WTC11 (cell line): ENCODE measurements around the gene PKHD1. TPM values are rescaled to one million over a fixed set of nuclear protein-coding genes. Genes with fewer than 3 reads are reported as not detected.

Experiments used
- ATAC-seq: fragments of 200-7000 bp; cut with Tn5 transposase; 2 replicates; pipeline ENCODE4 v1.10.0; 2021; ENCODE audit warnings: mild to moderate bottlenecking, moderate library complexity
- Bru-seq: library from RNA; stranded (reverse); fragments of 400-500 nt; gene quantifications from one replicate; lab custom pipeline; 2021; lab: Mats Ljungman, UMichigan
- CTCF ChIA-PET: fragments of 300-600 bp; sonication (Branson Sonifier 250); formaldehyde crosslinking; loops from one replicate; lab custom pipeline; 2021; ENCODE audit warnings: antibody characterized with exemption; lab: Charles Lee
- POLR2A ChIA-PET: fragments of 350-600 bp; sonication (Branson Sonifier 250); formaldehyde crosslinking; loops from one replicate; lab custom pipeline; 2021; ENCODE audit warnings: antibody characterized with exemption; lab: Charles Lee
- DNase-seq: peaks from one replicate; pipeline ENCODE4 v3.0.0; 2021; ENCODE audit warnings: low spot score
- H3K27ac Mint-ChIP-seq: 2 replicates; pipeline ENCODE4 v1.8.0; 2021; ENCODE audit warnings: mixed read lengths
- H3K27me3 Mint-ChIP-seq: 2 replicates; pipeline ENCODE4 v1.8.0; 2021; ENCODE audit warnings: low read depth, mild to moderate bottlenecking, moderate library complexity, mixed read lengths
- H3K36me3 Mint-ChIP-seq: 2 replicates; pipeline ENCODE4 v1.8.0; 2021; ENCODE audit warnings: mixed read lengths
- H3K4me1 Mint-ChIP-seq: 2 replicates; pipeline ENCODE4 v1.8.0; 2022; ENCODE audit warnings: mixed read lengths
- H3K4me3 Mint-ChIP-seq: 2 replicates; pipeline ENCODE4 v1.8.0; 2021; ENCODE audit warnings: mild to moderate bottlenecking, moderate library complexity, mixed read lengths
- H3K9me3 Mint-ChIP-seq: 2 replicates; pipeline ENCODE4 v1.8.0; 2021; ENCODE audit warnings: mixed read lengths
- ARID4B ChIP-seq: sonication (generic); formaldehyde crosslinking; IDR thresholded peaks from 2 replicates; pipeline ENCODE4 v1.8.0; 2023; ENCODE audit warnings: missing genetic modification reagents, mild to moderate bottlenecking, borderline replicate concordance
- ATF2 ChIP-seq: sonication (generic); formaldehyde crosslinking; IDR thresholded peaks from 2 replicates; pipeline ENCODE4 v1.8.1; 2022; ENCODE audit warnings: low read depth, missing genetic modification reagents, borderline replicate concordance
- CTCF ChIP-seq: fragments of 200-600 bp; IDR thresholded peaks from 2 replicates; pipeline ENCODE4 v1.8.0; 2022; ENCODE audit warnings: antibody characterized with exemption
- ELF4 ChIP-seq: sonication (generic); formaldehyde crosslinking; IDR thresholded peaks from 2 replicates; pipeline ENCODE4 v1.8.1; 2022; ENCODE audit warnings: low read depth, mild to moderate bottlenecking, moderate library complexity, missing genetic modification reagents
- EMX1 ChIP-seq: fragments of 250-450 bp; sonication (Bioruptor Pico); IDR thresholded peaks from 2 replicates; pipeline ENCODE4 v1.8.0; 2021; ENCODE audit warnings: mild to moderate bottlenecking
- GRHL2 ChIP-seq: fragments of 250-450 bp; sonication (Bioruptor Pico); IDR thresholded peaks from 2 replicates; pipeline ENCODE4 v1.8.0; 2022; ENCODE audit warnings: mild to moderate bottlenecking, moderate library complexity; ENCODE audit not compliant: insufficient replicate concordance, severe bottlenecking
- IRF1 ChIP-seq: sonication (generic); formaldehyde crosslinking; IDR thresholded peaks from 2 replicates; pipeline ENCODE4 v1.8.0; 2023; ENCODE audit warnings: missing genetic modification reagents
- NR2C2 ChIP-seq: sonication (generic); formaldehyde crosslinking; IDR thresholded peaks from 2 replicates; pipeline ENCODE4 v1.8.0; 2022; ENCODE audit warnings: mild to moderate bottlenecking, missing genetic modification reagents
- OVOL2 ChIP-seq: fragments of 250-450 bp; sonication (Bioruptor Pico); IDR thresholded peaks from 2 replicates; pipeline ENCODE4 v1.9.0; 2021; ENCODE audit warnings: mild to moderate bottlenecking, borderline replicate concordance
- SMAD3 ChIP-seq: sonication (generic); formaldehyde crosslinking; IDR thresholded peaks from 2 replicates; pipeline ENCODE4 v1.8.0; 2022; ENCODE audit warnings: missing genetic modification reagents, mild to moderate bottlenecking, borderline replicate concordance
- ZNF263 ChIP-seq: sonication (generic); formaldehyde crosslinking; IDR thresholded peaks from 2 replicates; pipeline ENCODE4 v1.8.1; 2022; ENCODE audit warnings: low read depth, mild to moderate bottlenecking, moderate library complexity, missing genetic modification reagents
- ZNF317 ChIP-seq: sonication (generic); formaldehyde crosslinking; IDR thresholded peaks from 2 replicates; pipeline ENCODE4 v1.8.1; 2023; ENCODE audit warnings: low read depth, mild to moderate bottlenecking, moderate library complexity, missing genetic modification reagents, borderline replicate concordance
- long read RNA-seq, 3 experiments: library from RNA in 1 of 3; library from capped mRNA in 1 of 3; library from polyadenylated mRNA in 1 of 3; unstranded in 2 of 3; stranded (forward) in 1 of 3; transcript quantifications; one replicate each; pipeline ENCODE4 v2.0.0, GENCODE V29; 2021
- total RNA-seq: library from RNA; stranded (reverse); gene quantifications from 3 replicates; pipeline ENCODE4 v1.2.3, GENCODE V29; 2021
- TF ChIP-seq, protein P1 (sequence below): sonication (generic); formaldehyde crosslinking; IDR thresholded peaks from 2 replicates; pipeline ENCODE4 v1.8.1; 2022; ENCODE audit warnings: missing genetic modification reagents, borderline replicate concordance
- TF ChIP-seq, protein P2 (sequence below): fragments of 250-450 bp; sonication (Bioruptor Pico); IDR thresholded peaks from 2 replicates; pipeline ENCODE4 v1.8.0; 2021; ENCODE audit warnings: mild to moderate bottlenecking

PKHD1 gene, protein sequence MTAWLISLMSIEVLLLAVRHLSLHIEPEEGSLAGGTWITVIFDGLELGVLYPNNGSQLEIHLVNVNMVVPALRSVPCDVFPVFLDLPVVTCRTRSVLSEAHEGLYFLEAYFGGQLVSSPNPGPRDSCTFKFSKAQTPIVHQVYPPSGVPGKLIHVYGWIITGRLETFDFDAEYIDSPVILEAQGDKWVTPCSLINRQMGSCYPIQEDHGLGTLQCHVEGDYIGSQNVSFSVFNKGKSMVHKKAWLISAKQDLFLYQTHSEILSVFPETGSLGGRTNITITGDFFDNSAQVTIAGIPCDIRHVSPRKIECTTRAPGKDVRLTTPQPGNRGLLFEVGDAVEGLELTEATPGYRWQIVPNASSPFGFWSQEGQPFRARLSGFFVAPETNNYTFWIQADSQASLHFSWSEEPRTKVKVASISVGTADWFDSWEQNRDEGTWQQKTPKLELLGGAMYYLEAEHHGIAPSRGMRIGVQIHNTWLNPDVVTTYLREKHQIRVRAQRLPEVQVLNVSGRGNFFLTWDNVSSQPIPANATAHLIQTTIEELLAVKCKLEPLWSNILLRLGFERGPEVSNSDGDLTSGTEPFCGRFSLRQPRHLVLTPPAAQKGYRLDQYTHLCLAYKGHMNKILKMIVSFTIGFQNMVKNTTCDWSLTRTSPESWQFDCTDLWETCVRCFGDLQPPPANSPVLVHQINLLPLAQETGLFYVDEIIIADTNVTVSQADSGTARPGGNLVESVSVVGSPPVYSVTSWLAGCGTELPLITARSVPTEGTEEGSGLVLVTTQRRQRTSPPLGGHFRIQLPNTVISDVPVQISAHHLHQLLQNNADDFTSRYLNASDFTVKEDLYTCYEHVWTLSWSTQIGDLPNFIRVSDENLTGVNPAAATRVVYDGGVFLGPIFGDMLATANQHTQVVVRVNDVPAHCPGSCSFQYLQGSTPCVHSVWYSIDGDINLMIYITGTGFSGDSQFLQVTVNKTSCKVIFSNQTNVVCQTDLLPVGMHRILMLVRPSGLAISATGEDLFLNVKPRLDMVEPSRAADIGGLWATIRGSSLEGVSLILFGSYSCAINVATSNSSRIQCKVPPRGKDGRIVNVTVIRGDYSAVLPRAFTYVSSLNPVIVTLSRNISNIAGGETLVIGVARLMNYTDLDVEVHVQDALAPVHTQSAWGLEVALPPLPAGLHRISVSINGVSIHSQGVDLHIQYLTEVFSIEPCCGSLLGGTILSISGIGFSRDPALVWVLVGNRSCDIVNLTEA (N-terminal part only)
- total RNA-seq (0.09 to 0.15 TPM (median 0.09 TPM) in 3 replicates), Bru-seq, nascent RNA (percentile 19 among the genes with signal in this experiment)
- long read RNA-seq, experiment 1, partial matches to known transcripts = 0 of 1 reads
- long read RNA-seq, experiment 1, other reads (novel, unspliced or antisense) = 1 of 1 reads
- long read RNA-seq, experiment 2 = 0 reads
- long read RNA-seq, experiment 3 = 0 reads

DNA sequence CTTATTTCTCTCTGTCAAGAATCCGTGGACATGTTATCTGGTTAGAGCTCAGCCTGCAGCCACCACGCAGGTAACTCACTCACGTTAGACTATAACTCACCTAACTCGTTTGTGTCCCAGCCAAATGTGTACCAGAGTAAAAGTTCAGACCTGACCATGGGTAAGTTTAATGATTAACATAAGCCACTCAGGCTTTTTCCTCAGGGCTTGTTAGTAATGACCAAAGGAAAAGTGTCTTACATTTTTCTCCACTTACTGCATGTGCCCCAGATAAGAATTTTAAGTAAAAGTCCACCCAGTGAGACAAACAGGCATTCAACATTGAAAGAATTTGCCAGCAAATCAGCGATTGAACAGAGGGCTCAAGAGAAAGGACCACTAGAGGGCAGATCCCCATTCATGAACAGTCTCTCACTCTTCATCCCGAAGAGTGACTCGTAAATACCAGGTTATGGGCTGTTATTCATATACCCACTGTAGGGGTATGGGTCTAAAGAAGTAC, at the start of gene PKHD1:
PKHD1 (minus strand) TSS at position 116 of the 502 bp plus-strand sequence. CDS start 2,680 bp downstream, outside the sequence.
- Mint-ChIP-seq H3K9me3 (peaks cover 8% of the 10 kb centered on the region; the same call in 1 of the 2 replicates), H3K27ac (no peak within 1 kb of the TSS), H3K27me3 (no peaks in the 10 kb centered on the region; the same call in 1 of the 2 replicates), H3K4me3 (no peak within 1 kb of the TSS), H3K4me1 (peaks cover 8% of the 10 kb centered on the region), H3K36me3 (no peaks in the 10 kb centered on the region; the same call in 1 of the 2 replicates)
- no peak for DNase-seq
- ChIA-PET POLR2A (interaction anchor here (0.6 kb wide), 1 partner anchor 153 kb away, joined by 3 read pairs; no protein-coding TSS in a partner anchor), CTCF (interaction anchor here (1.1 to 1.2 kb wide), 3 partner anchors 10 to 176 kb away, joined by 3 read pairs; no protein-coding TSS in a partner anchor)
- peak; percentile 88 for ATAC-seq
- TF ChIP-seq CTCF (peak; percentile 21; the same call in 1 of the 2 replicates), ATF2 (CRISPR knock-in tag) (no peak), IRF1 (CRISPR knock-in tag) (no peak), NR2C2 (no peak), EMX1 (CRISPR knock-in tag) (no peak), ZNF263 (CRISPR knock-in tag) (no peak), ZNF317 (CRISPR knock-in tag) (peak; percentile 26; the same call in 1 of the 2 replicates), ARID4B (CRISPR knock-in tag) (no peak)

GRCh38 chr6:52136934-52137467, 49.6 kb upstream of the PKHD1 start:
- H3K27ac Mint-ChIP-seq = peak overlapping the region; percentile 3; the same call in 1 of the 2 replicates
- ATAC-seq = peak; percentile 65
- H3K9me3 Mint-ChIP-seq = no peaks in the 10 kb centered on the region
- ChIA-PET POLR2A (no interaction called here), CTCF (interaction anchor here (1.3 kb wide), 1 partner anchor 29 kb away, joined by 3 read pairs; no protein-coding TSS in a partner anchor)
- peaks cover 29% of the 10 kb centered on the region for H3K4me1 Mint-ChIP-seq
- no peaks in the 10 kb centered on the region for H3K27me3 Mint-ChIP-seq
- H3K4me3 Mint-ChIP-seq = peak overlapping the region; percentile 29
- DNase-seq = peak; percentile 25
- no peaks in the 10 kb centered on the region for H3K36me3 Mint-ChIP-seq
- TF ChIP-seq SMAD3 (CRISPR knock-in tag) (no peak), GRHL2 (CRISPR knock-in tag) (no peak), ZNF263 (CRISPR knock-in tag) (no peak), OVOL2 (CRISPR knock-in tag) (no peak), ELF4 (CRISPR knock-in tag) (no peak)
- TF ChIP-seq, protein P1, sequence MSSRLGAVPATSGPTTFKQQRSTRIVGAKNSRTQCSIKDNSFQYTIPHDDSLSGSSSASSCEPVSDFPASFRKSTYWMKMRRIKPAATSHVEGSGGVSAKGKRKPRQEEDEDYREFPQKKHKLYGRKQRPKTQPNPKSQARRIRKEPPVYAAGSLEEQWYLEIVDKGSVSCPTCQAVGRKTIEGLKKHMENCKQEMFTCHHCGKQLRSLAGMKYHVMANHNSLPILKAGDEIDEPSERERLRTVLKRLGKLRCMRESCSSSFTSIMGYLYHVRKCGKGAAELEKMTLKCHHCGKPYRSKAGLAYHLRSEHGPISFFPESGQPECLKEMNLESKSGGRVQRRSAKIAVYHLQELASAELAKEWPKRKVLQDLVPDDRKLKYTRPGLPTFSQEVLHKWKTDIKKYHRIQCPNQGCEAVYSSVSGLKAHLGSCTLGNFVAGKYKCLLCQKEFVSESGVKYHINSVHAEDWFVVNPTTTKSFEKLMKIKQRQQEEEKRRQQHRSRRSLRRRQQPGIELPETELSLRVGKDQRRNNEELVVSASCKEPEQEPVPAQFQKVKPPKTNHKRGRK (CRISPR knock-in tag) = no peak
- TF ChIP-seq, protein P2, sequence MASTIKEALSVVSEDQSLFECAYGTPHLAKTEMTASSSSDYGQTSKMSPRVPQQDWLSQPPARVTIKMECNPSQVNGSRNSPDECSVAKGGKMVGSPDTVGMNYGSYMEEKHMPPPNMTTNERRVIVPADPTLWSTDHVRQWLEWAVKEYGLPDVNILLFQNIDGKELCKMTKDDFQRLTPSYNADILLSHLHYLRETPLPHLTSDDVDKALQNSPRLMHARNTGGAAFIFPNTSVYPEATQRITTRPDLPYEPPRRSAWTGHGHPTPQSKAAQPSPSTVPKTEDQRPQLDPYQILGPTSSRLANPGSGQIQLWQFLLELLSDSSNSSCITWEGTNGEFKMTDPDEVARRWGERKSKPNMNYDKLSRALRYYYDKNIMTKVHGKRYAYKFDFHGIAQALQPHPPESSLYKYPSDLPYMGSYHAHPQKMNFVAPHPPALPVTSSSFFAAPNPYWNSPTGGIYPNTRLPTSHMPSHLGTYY (CRISPR knock-in tag) = no peak
